ENCODE data around the gene BTBD10.

DNA sequence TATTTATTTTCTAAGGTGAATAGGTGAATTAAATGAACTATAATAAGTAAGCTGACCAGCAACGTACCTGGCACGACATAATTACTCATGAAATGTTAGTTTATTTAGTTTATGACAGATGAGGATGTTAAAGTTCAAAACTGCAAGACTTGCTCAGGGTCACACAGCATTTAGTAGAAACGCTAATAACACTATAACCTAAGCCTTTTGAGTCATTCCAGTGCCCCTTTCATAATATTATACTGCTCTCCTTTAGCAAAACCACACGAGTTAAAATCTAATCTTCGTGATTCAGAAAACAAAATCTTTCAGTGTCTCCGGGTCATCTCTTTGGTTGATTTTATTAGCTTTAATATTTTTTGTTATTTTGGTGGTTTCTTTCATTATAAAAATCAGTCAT lies 39.6 kb downstream of the BTBD10 start:
- TF ChIP-seq, protein P1, sequence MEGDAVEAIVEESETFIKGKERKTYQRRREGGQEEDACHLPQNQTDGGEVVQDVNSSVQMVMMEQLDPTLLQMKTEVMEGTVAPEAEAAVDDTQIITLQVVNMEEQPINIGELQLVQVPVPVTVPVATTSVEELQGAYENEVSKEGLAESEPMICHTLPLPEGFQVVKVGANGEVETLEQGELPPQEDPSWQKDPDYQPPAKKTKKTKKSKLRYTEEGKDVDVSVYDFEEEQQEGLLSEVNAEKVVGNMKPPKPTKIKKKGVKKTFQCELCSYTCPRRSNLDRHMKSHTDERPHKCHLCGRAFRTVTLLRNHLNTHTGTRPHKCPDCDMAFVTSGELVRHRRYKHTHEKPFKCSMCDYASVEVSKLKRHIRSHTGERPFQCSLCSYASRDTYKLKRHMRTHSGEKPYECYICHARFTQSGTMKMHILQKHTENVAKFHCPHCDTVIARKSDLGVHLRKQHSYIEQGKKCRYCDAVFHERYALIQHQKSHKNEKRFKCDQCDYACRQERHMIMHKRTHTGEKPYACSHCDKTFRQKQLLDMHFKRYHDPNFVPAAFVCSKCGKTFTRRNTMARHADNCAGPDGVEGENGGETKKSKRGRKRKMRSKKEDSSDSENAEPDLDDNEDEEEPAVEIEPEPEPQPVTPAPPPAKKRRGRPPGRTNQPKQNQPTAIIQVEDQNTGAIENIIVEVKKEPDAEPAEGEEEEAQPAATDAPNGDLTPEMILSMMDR (IDR thresholded peaks at IDR 0.05; ENCODE audit: insufficient read depth, low read length, poor library complexity, severe bottlenecking), result no peak
- no peak for TF ChIP-seq EZH2phosphoT487 (conservative IDR thresholded peaks at IDR 0.05; ENCODE audit: low read length)
